ENCODE measurements around the gene WWC2.

- TF ChIP-seq POLR2A (IDR thresholded peaks at IDR 0.05; ENCODE audit: low read depth, low read length) (no peak), FOS (IDR thresholded peaks at IDR 0.05; ENCODE audit: borderline replicate concordance, insufficient read depth, low read length) (no peak)
These were observed 229.8 kb downstream of the WWC2 start for GRCh38 chr4:183328832-183329231.

All from endothelial cell of umbilical vein (primary cell).